ENCODE results near the gene FCN1. TPM values are rescaled to one million over a fixed set of nuclear protein-coding genes. Genes with fewer than 3 reads are reported as not detected.

The FCN1 gene
- total RNA-seq, 1 experiment from 2014 or later = not detected

- Histone ChIP-seq H3K4me2 (ENCODE audit: low read depth, low read length, poor library complexity, severe bottlenecking) (no peak overlapping the region), H3K9ac (ENCODE audit: low read length) (no peak overlapping the region), H3K27me3 (ENCODE audit: low read length) (no peaks in the 10 kb centered on the region), H3K4me1 (ENCODE audit: low read length) (no peaks in the 10 kb centered on the region), H3K9me3 (ENCODE audit: low read length) (no peaks in the 10 kb centered on the region; the same call in 1 of the 2 replicates), H3K79me2 (ENCODE audit: low read length) (no peaks in the 10 kb centered on the region), H4K20me1 (ENCODE audit: insufficient read depth, low read depth, low read length) (no peaks in the 10 kb centered on the region), H3K36me3 (ENCODE audit: insufficient read depth, low read length) (no peaks in the 10 kb centered on the region), H3K27ac (ENCODE audit: low read length) (no peak overlapping the region), H3K9me2 (replicated peaks; ENCODE audit: insufficient read depth, low read length) (no peaks in the 10 kb centered on the region), H2AFZ (ENCODE audit: low read length) (no peak overlapping the region), H3K4me3 (ENCODE audit: low read length) (no peak overlapping the region)
- DNase-seq = no peak
These were observed 30.4 kb upstream of the FCN1 start for GRCh38 chr9:134948149-134948548.

GRCh38 chr9:134947265-134947955, 29.7 kb upstream of the FCN1 start:
- Histone ChIP-seq H3K9me3 (ENCODE audit: low read length) (no peaks in the 10 kb centered on the region; the same call in 1 of the 2 replicates), H3K9ac (ENCODE audit: low read length) (no peak overlapping the region), H4K20me1 (ENCODE audit: insufficient read depth, low read depth, low read length) (no peaks in the 10 kb centered on the region), H3K36me3 (ENCODE audit: insufficient read depth, low read length) (no peaks in the 10 kb centered on the region), H3K27ac (ENCODE audit: low read length) (no peak overlapping the region), H3K79me2 (ENCODE audit: low read length) (no peaks in the 10 kb centered on the region), H3K9me2 (replicated peaks; ENCODE audit: insufficient read depth, low read length) (no peaks in the 10 kb centered on the region), H3K4me2 (ENCODE audit: low read depth, low read length, poor library complexity, severe bottlenecking) (no peak overlapping the region), H3K4me3 (ENCODE audit: low read length) (no peak overlapping the region), H3K4me1 (ENCODE audit: low read length) (no peaks in the 10 kb centered on the region), H2AFZ (ENCODE audit: low read length) (no peak overlapping the region), H3K27me3 (ENCODE audit: low read length) (no peaks in the 10 kb centered on the region)
- no peak for DNase-seq

GRCh38 chr9:134946663-134947062, 29.0 kb upstream of the FCN1 start:
- no peak overlapping the region for H3K27ac ChIP-seq (ENCODE audit: low read length)
- DNase-seq = no peak
- no peak overlapping the region for H3K4me3 ChIP-seq (ENCODE audit: low read length)
- H3K36me3 ChIP-seq (ENCODE audit: insufficient read depth, low read length) = no peaks in the 10 kb centered on the region
- no peaks in the 10 kb centered on the region for H3K79me2 ChIP-seq (ENCODE audit: low read length)
- H3K27me3 ChIP-seq (ENCODE audit: low read length) = no peaks in the 10 kb centered on the region
- H4K20me1 ChIP-seq (ENCODE audit: insufficient read depth, low read depth, low read length) = no peaks in the 10 kb centered on the region
- H3K4me1 ChIP-seq (ENCODE audit: low read length) = no peaks in the 10 kb centered on the region
- no peak overlapping the region for H3K4me2 ChIP-seq (ENCODE audit: low read depth, low read length, poor library complexity, severe bottlenecking)
- H3K9me3 ChIP-seq (ENCODE audit: low read length) = no peaks in the 10 kb centered on the region; the same call in 1 of the 2 replicates
- no peak overlapping the region for H2AFZ ChIP-seq (ENCODE audit: low read length)
- H3K9ac ChIP-seq (ENCODE audit: low read length) = no peak overlapping the region
- no peaks in the 10 kb centered on the region for H3K9me2 ChIP-seq (replicated peaks; ENCODE audit: insufficient read depth, low read length)

GRCh38 chr9:134945509-134946275, 28.0 kb upstream of the FCN1 start:
- H3K27me3 ChIP-seq (ENCODE audit: low read length) = no peaks in the 10 kb centered on the region
- H3K9me3 ChIP-seq (ENCODE audit: low read length) = no peaks in the 10 kb centered on the region; the same call in 1 of the 2 replicates
- H3K9ac ChIP-seq (ENCODE audit: low read length) = no peak overlapping the region
- no peak for DNase-seq
- H3K4me1 ChIP-seq (ENCODE audit: low read length) = no peaks in the 10 kb centered on the region
- H3K4me3 ChIP-seq (ENCODE audit: low read length) = no peak overlapping the region
- H4K20me1 ChIP-seq (ENCODE audit: insufficient read depth, low read depth, low read length) = no peaks in the 10 kb centered on the region
- H2AFZ ChIP-seq (ENCODE audit: low read length) = no peak overlapping the region
- no peaks in the 10 kb centered on the region for H3K79me2 ChIP-seq (ENCODE audit: low read length)
- no peaks in the 10 kb centered on the region for H3K36me3 ChIP-seq (ENCODE audit: insufficient read depth, low read length)
- H3K27ac ChIP-seq (ENCODE audit: low read length) = no peak overlapping the region
- H3K4me2 ChIP-seq (ENCODE audit: low read depth, low read length, poor library complexity, severe bottlenecking) = no peak overlapping the region
- H3K9me2 ChIP-seq (replicated peaks; ENCODE audit: insufficient read depth, low read length) = no peaks in the 10 kb centered on the region

GRCh38 chr9:134944916-134945315, 27.2 kb upstream of the FCN1 start:
- Histone ChIP-seq H3K9me3 (ENCODE audit: low read length) (no peaks in the 10 kb centered on the region; the same call in 1 of the 2 replicates), H3K4me1 (ENCODE audit: low read length) (no peaks in the 10 kb centered on the region), H2AFZ (ENCODE audit: low read length) (no peak overlapping the region), H4K20me1 (ENCODE audit: insufficient read depth, low read depth, low read length) (no peaks in the 10 kb centered on the region), H3K4me2 (ENCODE audit: low read depth, low read length, poor library complexity, severe bottlenecking) (no peak overlapping the region), H3K27ac (ENCODE audit: low read length) (no peak overlapping the region), H3K9me2 (replicated peaks; ENCODE audit: insufficient read depth, low read length) (no peaks in the 10 kb centered on the region), H3K27me3 (ENCODE audit: low read length) (no peaks in the 10 kb centered on the region), H3K36me3 (ENCODE audit: insufficient read depth, low read length) (no peaks in the 10 kb centered on the region), H3K4me3 (ENCODE audit: low read length) (no peak overlapping the region), H3K9ac (ENCODE audit: low read length) (no peak overlapping the region), H3K79me2 (ENCODE audit: low read length) (no peaks in the 10 kb centered on the region)
- no peak for DNase-seq

GRCh38 chr9:134944351-134944802, 26.7 kb upstream of the FCN1 start:
- no peak overlapping the region for H3K4me3 ChIP-seq (ENCODE audit: low read length)
- H3K27ac ChIP-seq (ENCODE audit: low read length) = no peak overlapping the region
- H3K9ac ChIP-seq (ENCODE audit: low read length) = no peak overlapping the region
- no peaks in the 10 kb centered on the region for H3K9me2 ChIP-seq (replicated peaks; ENCODE audit: insufficient read depth, low read length)
- H4K20me1 ChIP-seq (ENCODE audit: insufficient read depth, low read depth, low read length) = no peaks in the 10 kb centered on the region
- DNase-seq = no peak
- H3K4me1 ChIP-seq (ENCODE audit: low read length) = no peaks in the 10 kb centered on the region
- H3K9me3 ChIP-seq (ENCODE audit: low read length) = no peaks in the 10 kb centered on the region; the same call in 1 of the 2 replicates
- no peaks in the 10 kb centered on the region for H3K36me3 ChIP-seq (ENCODE audit: insufficient read depth, low read length)
- H3K27me3 ChIP-seq (ENCODE audit: low read length) = no peaks in the 10 kb centered on the region
- H3K79me2 ChIP-seq (ENCODE audit: low read length) = no peaks in the 10 kb centered on the region
- no peak overlapping the region for H3K4me2 ChIP-seq (ENCODE audit: low read depth, low read length, poor library complexity, severe bottlenecking)
- no peak overlapping the region for H2AFZ ChIP-seq (ENCODE audit: low read length)

GRCh38 chr9:134943836-134944235, 26.1 kb upstream of the FCN1 start:
- Histone ChIP-seq H3K36me3 (ENCODE audit: insufficient read depth, low read length) (no peaks in the 10 kb centered on the region), H3K4me2 (ENCODE audit: low read depth, low read length, poor library complexity, severe bottlenecking) (no peak overlapping the region)
- no peak for DNase-seq

GRCh38 chr9:134943411-134943810, 25.7 kb upstream of the FCN1 start:
- Histone ChIP-seq H2AFZ (ENCODE audit: low read length) (no peak overlapping the region), H3K79me2 (ENCODE audit: low read length) (no peaks in the 10 kb centered on the region), H3K4me1 (ENCODE audit: low read length) (no peaks in the 10 kb centered on the region), H3K27me3 (ENCODE audit: low read length) (no peaks in the 10 kb centered on the region), H4K20me1 (ENCODE audit: insufficient read depth, low read depth, low read length) (no peaks in the 10 kb centered on the region), H3K9ac (ENCODE audit: low read length) (no peak overlapping the region), H3K9me2 (replicated peaks; ENCODE audit: insufficient read depth, low read length) (no peaks in the 10 kb centered on the region), H3K4me3 (ENCODE audit: low read length) (no peak overlapping the region), H3K27ac (ENCODE audit: low read length) (no peak overlapping the region), H3K36me3 (ENCODE audit: insufficient read depth, low read length) (no peaks in the 10 kb centered on the region), H3K9me3 (ENCODE audit: low read length) (no peaks in the 10 kb centered on the region; the same call in 1 of the 2 replicates), H3K4me2 (ENCODE audit: low read depth, low read length, poor library complexity, severe bottlenecking) (no peak overlapping the region)
- DNase-seq = no peak

More at GRCh38 chr9:134943836-134944235, 26.1 kb upstream of the FCN1 start:
- H3K79me2 ChIP-seq (ENCODE audit: low read length) = no peaks in the 10 kb centered on the region
- no peaks in the 10 kb centered on the region for H3K27me3 ChIP-seq (ENCODE audit: low read length)
- H4K20me1 ChIP-seq (ENCODE audit: insufficient read depth, low read depth, low read length) = no peaks in the 10 kb centered on the region
- no peak overlapping the region for H3K4me3 ChIP-seq (ENCODE audit: low read length)
- H3K9me3 ChIP-seq (ENCODE audit: low read length) = no peaks in the 10 kb centered on the region; the same call in 1 of the 2 replicates
- H3K9ac ChIP-seq (ENCODE audit: low read length) = no peak overlapping the region
- H2AFZ ChIP-seq (ENCODE audit: low read length) = no peak overlapping the region
- H3K9me2 ChIP-seq (replicated peaks; ENCODE audit: insufficient read depth, low read length) = no peaks in the 10 kb centered on the region
- H3K4me1 ChIP-seq (ENCODE audit: low read length) = no peaks in the 10 kb centered on the region
- no peak overlapping the region for H3K27ac ChIP-seq (ENCODE audit: low read length)

Measured in Karpas-422 (cell line).